ENCODE results near the gene VMP1.
"Not testable (repeated sequence)": the region's sequence is repeated elsewhere in the genome, so short reads cannot be mapped to it uniquely, and the experiment has no call there.

Gene VMP1

GRCh38 chr17:59712862-59713261 lies 5.4 kb downstream of the VMP1 start:
- DNase-seq = no peak

DNA sequence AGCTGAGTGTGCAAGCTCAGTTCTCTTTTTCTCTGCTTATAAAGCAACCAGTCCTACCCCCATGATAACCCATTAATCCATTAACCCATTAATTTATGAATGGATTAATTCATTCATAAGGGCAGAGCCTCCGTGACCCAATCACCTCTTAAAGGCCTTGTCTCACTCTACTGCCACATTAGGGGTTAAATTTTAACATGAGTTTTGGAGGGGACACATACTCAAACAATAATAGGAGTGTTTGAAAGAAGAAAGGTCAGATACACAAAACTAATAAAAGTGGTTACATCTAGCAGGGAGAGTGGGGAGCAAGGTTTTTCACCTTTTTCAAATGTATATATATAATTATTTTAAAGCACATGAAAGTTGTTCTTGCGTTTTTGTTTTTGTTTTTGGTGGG lies 6.8 kb downstream of the VMP1 start:
- DNase-seq = no peak

DNA sequence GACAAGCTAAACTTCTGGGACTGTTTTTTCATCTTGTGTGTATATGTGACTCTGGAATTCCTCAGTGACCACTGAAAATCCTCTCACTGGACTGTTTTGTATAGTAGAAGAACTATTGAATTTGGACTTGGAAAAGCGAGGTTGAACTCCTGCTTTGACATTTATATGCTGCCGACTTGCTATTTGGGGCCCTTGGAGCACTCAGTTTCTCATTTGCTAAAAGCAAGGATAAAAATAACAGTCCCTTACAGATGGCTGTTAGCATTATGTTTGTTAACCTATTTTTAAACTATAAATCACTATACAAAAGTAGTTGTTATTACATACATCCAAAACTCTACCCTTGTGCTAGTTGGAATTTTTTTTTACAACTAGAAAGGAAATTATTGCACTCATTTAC lies 9.0 kb downstream of the VMP1 start:
- no peak for DNase-seq

DNA sequence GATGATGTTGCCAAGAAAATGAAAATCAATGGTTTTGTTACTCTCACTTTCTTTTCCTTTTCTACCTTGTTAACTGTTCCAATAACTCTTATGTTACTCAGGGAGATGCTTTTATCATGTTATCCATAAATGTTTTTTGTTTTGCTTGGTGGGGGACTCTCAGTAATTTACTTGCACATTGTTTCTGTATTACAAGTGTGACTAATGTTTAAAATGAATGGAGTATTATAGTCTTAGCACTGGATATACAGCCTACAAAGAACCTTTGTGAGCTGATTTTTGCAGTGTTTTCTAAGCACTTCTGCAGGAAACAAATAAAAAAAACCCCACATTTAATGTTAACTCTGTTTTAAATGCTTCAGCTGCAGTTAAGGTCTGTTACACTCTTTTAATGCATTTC lies 12.1 kb downstream of the VMP1 start:
- no peak for DNase-seq

DNA sequence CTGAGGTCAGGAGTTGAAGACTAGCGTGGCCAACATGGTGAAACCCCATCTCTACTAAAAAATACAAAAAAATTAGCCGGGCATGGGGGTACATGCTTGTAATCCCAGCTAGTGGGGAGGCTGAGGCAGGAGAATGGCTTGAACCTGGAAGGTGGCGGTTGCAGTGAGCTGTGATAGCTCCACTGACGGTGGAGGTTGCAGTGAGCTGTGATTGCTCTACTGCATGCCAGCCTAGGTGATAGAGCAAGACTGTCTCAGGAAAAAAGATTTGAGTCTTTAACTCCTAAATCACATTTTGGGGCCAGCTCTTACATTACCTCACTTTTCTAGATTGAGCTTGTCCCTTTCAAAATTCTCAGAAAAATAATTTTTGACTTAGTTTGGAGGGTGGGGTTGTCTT lies 15.2 kb downstream of the VMP1 start:
- DNase-seq = no peak

DNA sequence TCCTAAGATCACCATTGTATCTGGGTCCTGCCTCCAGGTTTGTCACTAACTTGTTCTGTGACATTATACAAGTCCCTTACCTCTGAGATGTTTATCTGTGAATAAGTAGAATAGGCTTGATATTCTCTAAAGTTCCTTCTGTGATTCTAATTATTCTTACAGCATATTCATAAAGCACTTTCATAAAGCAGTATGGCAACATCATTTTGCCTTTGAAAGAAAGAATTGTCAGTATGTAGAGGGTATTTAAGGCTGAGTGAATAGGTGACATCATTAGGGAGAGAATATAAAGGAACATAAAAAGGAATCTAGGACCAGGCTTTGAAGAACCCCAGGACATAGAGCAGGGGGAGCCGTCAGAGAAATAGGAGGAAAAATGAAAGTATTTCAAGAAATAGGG lies 15.6 kb downstream of the VMP1 start:
- DNase-seq = no peak

DNA sequence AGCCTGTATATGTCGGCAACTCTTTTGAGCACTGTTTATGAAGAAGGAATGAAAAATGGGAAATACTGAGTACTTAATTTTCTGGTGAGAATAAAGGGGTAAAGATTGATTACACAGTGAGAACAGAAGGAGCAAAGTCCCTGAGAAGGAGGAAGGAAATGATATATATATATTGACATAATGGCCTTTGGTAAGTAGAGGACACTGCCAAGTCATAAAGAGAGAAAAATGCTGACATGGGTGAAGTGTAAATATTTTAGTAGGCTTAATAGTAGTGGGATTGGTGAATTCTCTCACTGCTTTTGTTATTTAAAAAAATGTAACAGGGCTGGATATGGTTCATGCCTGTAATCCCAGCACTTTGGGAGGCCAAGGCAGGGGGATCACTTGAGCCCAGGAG lies 16.2 kb downstream of the VMP1 start:
- no peak for DNase-seq

GRCh38 chr17:59725691-59726090 lies 18.2 kb downstream of the VMP1 start:
- DNase-seq = no peak

DNA sequence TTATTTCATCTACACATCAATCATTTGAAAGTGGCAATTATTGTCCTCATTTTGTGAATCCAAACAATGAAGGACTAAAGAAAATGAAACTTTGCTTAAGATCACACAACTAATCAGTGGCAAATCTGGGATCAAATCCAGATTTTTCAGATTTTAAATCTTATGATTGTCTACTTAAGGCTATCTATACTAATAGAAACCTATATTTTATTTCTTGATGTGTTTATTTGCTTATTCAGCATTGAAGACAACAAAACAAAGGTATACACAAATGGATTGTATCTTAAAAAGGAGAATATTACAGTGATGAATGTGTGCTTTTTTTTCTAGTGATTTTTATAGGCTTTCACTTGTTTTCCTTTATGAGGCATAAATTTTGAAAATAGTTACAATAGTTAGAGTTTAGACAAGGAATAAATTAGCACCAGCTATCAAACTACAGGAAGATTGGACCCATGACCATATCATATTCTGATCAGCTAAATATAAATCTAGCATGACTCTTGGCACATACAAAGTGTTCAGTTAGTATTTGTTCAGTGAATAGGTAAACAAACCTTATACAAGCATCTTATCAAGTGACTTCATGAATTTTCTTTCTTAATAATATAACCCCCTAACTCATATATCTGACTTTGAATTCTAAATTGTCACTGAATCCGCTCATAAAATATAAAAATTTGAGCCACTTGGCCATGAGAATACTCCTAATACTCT lies 20.5 kb downstream of the VMP1 start:
- DNase-seq = no peak

- DNase-seq = no peak
These were observed 22.9 kb downstream of the VMP1 start for GRCh38 chr17:59730268-59730834.

DNA sequence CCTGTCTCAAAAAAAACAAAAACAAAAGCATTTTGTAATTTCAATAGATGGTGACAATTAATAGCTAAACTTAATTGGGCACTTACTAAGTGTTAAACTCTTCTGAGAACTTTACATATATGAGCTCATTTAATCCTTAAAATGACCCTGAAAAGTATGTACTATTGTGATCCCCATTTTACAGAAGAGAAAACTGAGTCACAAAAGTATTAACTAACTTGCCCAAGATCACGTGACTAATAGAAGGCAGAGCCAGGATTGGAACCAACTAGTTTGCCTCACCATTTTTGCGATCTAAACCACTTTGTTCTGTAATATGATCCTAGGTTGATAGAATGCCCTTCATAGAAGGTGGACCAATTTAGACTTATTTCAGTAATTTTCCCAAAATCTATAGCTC lies 26.2 kb downstream of the VMP1 start:
- no peak for DNase-seq

GRCh38 chr17:59734226-59734625 lies 26.8 kb downstream of the VMP1 start:
- DNase-seq = no peak

DNA sequence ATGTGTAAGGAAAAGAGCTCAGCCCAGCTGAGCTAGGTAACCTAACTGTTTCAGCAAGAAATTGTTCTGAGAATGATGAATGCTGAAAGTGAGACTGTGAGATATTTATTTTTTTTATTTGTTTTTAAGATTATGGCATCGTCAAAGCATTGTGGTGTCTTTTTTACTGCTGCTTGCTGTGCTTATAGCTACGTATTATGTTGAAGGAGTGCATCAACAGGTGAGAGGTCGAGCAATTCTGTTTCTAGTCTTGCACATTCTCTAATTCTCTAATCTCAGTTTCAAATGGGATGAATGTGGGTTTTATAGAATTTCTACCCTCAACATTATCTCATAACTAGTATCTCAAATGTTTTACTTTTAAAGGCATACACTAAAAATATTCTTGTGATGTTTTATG lies 29.9 kb downstream of the VMP1 start:
- DNase-seq = no peak

GRCh38 chr17:59743842-59744241 lies 36.4 kb downstream of the VMP1 start:
- DNase-seq = no peak

DNA sequence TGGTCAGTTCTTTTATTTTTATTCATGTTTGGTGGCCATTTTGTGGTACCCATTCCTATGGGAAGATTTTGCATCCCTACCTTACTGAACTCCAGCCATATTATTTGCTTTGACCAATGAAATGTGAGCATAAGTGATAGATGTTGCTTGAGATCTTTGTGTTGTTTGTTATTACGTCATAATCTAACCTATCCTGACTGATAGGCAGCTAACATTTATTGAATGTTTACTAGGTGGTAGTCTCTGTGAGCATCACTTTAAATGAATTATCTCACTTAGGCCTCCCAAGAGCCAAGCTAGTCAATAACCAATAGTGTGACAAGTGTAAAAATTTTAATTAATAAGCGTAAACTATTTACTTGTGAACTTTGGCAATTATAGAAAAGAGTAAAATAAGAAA lies 37.6 kb downstream of the VMP1 start:
- DNase-seq = no peak

- DNase-seq = peak; percentile 58
These were observed 39.5 kb downstream of the VMP1 start for GRCh38 chr17:59746849-59747445.

DNA sequence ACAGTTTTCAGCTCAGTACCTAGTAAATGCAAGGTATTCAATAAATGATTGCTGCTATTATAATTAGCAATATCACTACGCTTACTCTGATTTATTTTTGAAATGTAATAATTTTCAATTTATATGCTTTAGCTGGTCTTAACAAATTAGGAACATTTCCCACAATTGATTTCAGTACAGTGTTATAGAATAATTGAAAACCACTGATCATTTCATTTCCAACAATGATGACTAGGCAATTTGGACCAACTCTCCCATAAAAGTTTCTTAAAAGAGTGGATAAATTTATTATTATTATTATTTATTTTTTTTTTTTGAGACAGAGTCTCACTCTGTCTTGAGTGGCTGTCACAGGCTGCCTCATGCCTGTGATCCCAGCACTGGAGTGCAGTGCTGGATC lies 41.1 kb downstream of the VMP1 start:
- no peak for DNase-seq

- no peak for DNase-seq
These were observed 44.5 kb downstream of the VMP1 start for GRCh38 chr17:59751955-59752413.

DNA sequence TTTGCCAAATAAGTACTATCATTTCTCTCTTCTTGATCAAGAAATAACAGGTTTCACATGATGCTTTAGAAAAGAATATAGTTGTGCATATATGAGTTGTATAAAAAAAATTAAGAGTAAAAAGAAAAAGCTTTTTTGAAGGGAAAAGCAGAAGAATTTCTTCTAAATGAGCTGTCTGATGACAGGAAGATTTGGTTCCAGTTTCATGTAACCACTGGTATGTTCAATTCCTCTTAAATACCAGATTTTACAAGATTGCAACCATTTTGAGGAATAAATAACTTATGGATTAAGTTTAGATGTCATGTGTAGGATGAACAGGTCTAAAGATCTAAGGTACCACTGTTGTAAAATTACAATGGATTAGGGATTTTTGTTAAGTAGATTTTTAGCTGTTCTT lies 45.0 kb downstream of the VMP1 start:
- no peak for DNase-seq

DNA sequence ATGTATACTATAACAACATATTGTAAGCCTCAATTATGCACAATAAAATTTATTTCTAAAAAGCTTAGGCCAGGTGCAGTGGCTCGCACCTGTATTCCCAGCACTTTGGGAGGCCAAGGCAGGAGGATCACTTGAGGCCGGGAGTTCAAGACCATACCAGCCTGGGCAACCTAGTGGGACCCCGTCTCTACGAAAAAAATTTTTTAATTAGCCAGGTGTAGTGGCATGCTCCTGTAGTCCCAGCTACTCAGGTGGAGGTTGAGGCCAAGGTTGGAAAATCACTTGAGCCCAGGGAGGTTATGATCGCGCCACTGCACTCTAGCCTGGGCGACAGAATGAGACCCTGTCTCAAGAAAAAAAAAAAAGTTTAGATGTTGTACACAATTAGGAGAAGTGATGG lies 45.5 kb downstream of the VMP1 start:
- no peak for DNase-seq

DNA sequence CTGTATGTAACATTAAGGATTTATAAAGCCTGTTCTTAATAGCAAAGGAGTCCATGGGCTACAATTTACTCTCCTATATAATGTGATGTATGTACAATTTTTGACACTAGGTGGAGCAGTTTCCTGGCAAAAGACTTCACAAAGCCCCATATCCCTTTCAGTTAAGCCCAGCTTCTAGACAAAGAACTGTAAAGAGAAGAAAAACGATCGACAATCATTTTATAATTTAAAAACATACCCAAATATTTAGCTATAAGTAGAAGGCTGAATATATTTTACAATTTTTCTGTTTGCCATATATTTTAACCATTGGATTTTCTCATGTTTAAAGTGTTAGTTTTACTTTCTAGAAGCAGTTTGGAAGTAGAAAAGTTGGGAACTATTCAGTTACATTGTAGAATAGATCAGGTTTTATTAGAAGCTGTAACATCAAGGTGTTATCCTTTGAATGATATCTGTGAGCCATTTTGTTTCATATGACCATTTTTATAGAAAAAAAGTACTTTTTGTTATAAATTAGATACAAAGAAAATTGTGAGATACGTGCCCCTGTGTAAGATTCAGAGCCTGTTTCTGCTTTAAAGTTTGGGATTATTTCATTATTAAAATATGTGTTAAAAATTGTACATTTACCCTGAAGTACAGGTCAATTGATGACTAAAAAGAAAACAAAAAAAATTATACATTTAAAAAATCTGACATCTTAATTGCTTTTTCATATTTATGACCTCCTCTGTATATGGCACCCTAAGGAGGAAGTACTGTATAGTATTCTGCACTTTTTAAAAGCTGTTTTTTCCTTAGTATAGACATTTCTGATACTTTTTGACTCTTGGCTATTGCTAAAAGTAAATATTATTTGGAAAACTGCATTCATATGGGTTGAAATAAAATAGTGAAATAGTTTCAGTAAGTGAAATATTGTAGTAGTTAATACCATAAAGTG lies 46.3 kb downstream of the VMP1 start:
- DNase-seq = peak; percentile 87

DNA sequence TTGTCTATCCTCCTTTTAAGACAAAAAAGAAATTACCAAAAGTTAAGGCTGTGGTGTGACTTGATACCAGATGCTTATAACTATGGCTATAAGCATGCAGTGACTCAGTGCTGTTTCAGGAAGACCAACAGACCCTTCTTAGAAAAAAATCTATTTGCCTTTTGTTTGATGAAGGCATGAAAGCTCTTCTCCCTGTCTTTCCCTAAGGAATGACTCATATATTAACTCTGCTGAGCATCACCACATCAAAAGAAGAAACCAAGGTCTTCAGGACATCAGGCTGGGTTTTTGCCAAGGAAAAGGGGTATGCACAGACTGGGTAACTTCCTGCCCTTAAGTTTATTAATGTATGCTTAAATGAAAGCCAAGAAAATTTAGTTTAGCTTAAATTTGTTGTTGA lies 47.1 kb downstream of the VMP1 start:
- peak; percentile 65 for DNase-seq

GRCh38 chr17:59755069-59755468 lies 47.6 kb downstream of the VMP1 start:
- not testable (repeated sequence) for DNase-seq

All from NCI-H69 (cell line).